GM12892 (cell line): Measurements from ENCODE around the gene BCL2L12.

ENCODE experiments used
- POLR2A ChIP-seq: IDR thresholded peaks from 2 replicates; pipeline ENCODE4 v1.6.1; 2011; ENCODE audit warnings: low read depth, low read length, control low read depth
- POLR2AphosphoS5 ChIP-seq: IDR thresholded peaks from 2 replicates; pipeline ENCODE4 v1.6.1; 2011; ENCODE audit warnings: low read depth, low read length, control low read depth
- TAF1 ChIP-seq: IDR thresholded peaks from 2 replicates; pipeline ENCODE4 v1.6.1; 2011; ENCODE audit warnings: low read depth, mild to moderate bottlenecking, control low read depth, low read length, borderline replicate concordance

- TF ChIP-seq POLR2AphosphoS5 (peak; percentile 97), POLR2A (peak; percentile 98), TAF1 (peak; percentile 89)
Measured at GRCh38 chr19:49676136-49676783, 10.5 kb downstream of the BCL2L12 start.
